ENCODE results near the gene TNFRSF1A.

GRCh38 chr12:6360080-6360571 lies 18.2 kb upstream of the TNFRSF1A start:
- TF ChIP-seq CTCF (conservative IDR thresholded peaks at IDR 0.05; ENCODE audit: low read length) (no peak), EZH2phosphoT487 (IDR thresholded peaks at IDR 0.05; ENCODE audit: borderline replicate concordance) (no peak)

All from Loucy (cell line).